ENCODE data around the gene PIGB. TPM values are rescaled to one million over a fixed set of nuclear protein-coding genes. Genes with fewer than 3 reads are reported as not detected.

Gene PIGB
- total and polyA plus RNA-seq, 2 donors (not counting 1 experiment from before 2014, with no cell fraction given), result 18.8 to 27.4 TPM

DNA sequence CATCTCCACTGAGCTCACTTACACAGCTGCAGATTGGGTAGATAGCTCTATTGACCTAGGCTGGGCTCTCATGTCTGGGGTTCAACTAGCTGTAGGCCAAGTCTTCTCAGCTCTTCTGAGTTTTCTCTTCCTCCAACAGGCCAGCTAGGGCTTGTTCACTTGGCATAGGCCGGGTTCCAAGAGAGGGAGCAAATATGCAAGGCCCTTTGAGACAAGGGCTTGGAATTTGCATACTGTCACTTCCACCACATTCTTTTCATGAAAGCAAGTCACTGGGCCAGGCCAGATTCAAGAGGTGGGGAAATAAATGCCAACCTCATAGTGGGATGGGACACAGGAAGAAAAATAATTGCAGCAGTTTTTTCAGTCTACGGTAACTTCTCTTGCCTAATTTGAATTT is 25.2 kb downstream of the PIGB start:
- H3K4me3 ChIP-seq (replicated peaks in 1 of 4; ENCODE audit: control extremely low read depth in 1 of 4, insufficient read depth in 1 of 4, low read depth in 3 of 4, low read length in 4 of 4), result no peak overlapping the region
- H4K20me1 ChIP-seq (ENCODE audit: control insufficient read depth, extremely low read depth, insufficient read depth, low read length), result no peaks in the 10 kb centered on the region
- H3K9ac ChIP-seq (ENCODE audit: insufficient read depth, low read length), result no peak overlapping the region
- peak in 1 of 2 donors; percentile 43 for DNase-seq (ENCODE audit: low read depth in 2 of 2)
- no peaks in the 10 kb centered on the region for H3K9me3 ChIP-seq (ENCODE audit: control insufficient read depth, insufficient read depth, low read depth, low read length)
- H3K27me3 ChIP-seq (ENCODE audit: control insufficient read depth, insufficient read depth, low read length), result no peaks in the 10 kb centered on the region
- H3K79me2 ChIP-seq (ENCODE audit: control insufficient read depth, insufficient read depth, low read length), result no peaks in the 10 kb centered on the region
- no peak for TF ChIP-seq CTCF (conservative IDR thresholded peaks at IDR 0.05 in 1 of 2, IDR thresholded peaks at IDR 0.05 in 1 of 2; ENCODE audit: low read depth in 1 of 2, low read length in 2 of 2)
- no peak for TF ChIP-seq EZH2 (IDR thresholded peaks at IDR 0.05; ENCODE audit: low read length, missing control alignments)
- H2AFZ ChIP-seq (ENCODE audit: low read length), result no peak overlapping the region
- H3K4me1 ChIP-seq (ENCODE audit: control insufficient read depth, extremely low read depth, insufficient read depth, low read length), result peaks cover 2% of the 10 kb centered on the region
- H3K27ac ChIP-seq (ENCODE audit: insufficient read depth, low read length), result no peak overlapping the region
- peaks cover 2% of the 10 kb centered on the region for H3K36me3 ChIP-seq (ENCODE audit: control insufficient read depth, insufficient read depth, low read length)
- H3K4me2 ChIP-seq (ENCODE audit: extremely low read depth, insufficient read depth, low read length), result no peak overlapping the region

GRCh38 chr15:55348281-55348778 is 29.3 kb downstream of the PIGB start:
- H2AFZ ChIP-seq (ENCODE audit: low read length), result no peak overlapping the region
- H3K27ac ChIP-seq (ENCODE audit: insufficient read depth, low read length), result no peak overlapping the region
- no peak overlapping the region for H3K4me3 ChIP-seq (replicated peaks in 1 of 4; ENCODE audit: control extremely low read depth in 1 of 4, insufficient read depth in 1 of 4, low read depth in 3 of 4, low read length in 4 of 4)
- H3K4me1 ChIP-seq (ENCODE audit: control insufficient read depth, extremely low read depth, insufficient read depth, low read length), result peaks cover 2% of the 10 kb centered on the region
- no peaks in the 10 kb centered on the region for H3K79me2 ChIP-seq (ENCODE audit: control insufficient read depth, insufficient read depth, low read length)
- H3K36me3 ChIP-seq (ENCODE audit: control insufficient read depth, insufficient read depth, low read length), result peaks cover 2% of the 10 kb centered on the region
- H4K20me1 ChIP-seq (ENCODE audit: control insufficient read depth, extremely low read depth, insufficient read depth, low read length), result no peaks in the 10 kb centered on the region
- no peaks in the 10 kb centered on the region for H3K9me3 ChIP-seq (ENCODE audit: control insufficient read depth, insufficient read depth, low read depth, low read length)
- no peak for TF ChIP-seq CTCF (conservative IDR thresholded peaks at IDR 0.05 in 1 of 2, IDR thresholded peaks at IDR 0.05 in 1 of 2; ENCODE audit: low read depth in 1 of 2, low read length in 2 of 2)
- TF ChIP-seq EZH2 (IDR thresholded peaks at IDR 0.05; ENCODE audit: low read length, missing control alignments), result no peak
- H3K4me2 ChIP-seq (ENCODE audit: extremely low read depth, insufficient read depth, low read length), result no peak overlapping the region
- H3K27me3 ChIP-seq (ENCODE audit: control insufficient read depth, insufficient read depth, low read length), result no peaks in the 10 kb centered on the region
- no peak for DNase-seq (ENCODE audit: low read depth in 2 of 2)
- H3K9ac ChIP-seq (ENCODE audit: insufficient read depth, low read length), result no peak overlapping the region

GRCh38 chr15:55349282-55349681 is 30.3 kb downstream of the PIGB start:
- TF ChIP-seq EZH2 (IDR thresholded peaks at IDR 0.05; ENCODE audit: low read length, missing control alignments) (no peak), CTCF (conservative IDR thresholded peaks at IDR 0.05 in 1 of 2, IDR thresholded peaks at IDR 0.05 in 1 of 2; ENCODE audit: low read depth in 1 of 2, low read length in 2 of 2) (no peak)
- no peak overlapping the region for H2AFZ ChIP-seq (ENCODE audit: low read length)
- DNase-seq (ENCODE audit: low read depth in 2 of 2), result no peak
- no peak overlapping the region for H3K4me2 ChIP-seq (ENCODE audit: extremely low read depth, insufficient read depth, low read length)
- H3K4me3 ChIP-seq (replicated peaks in 1 of 4; ENCODE audit: control extremely low read depth in 1 of 4, insufficient read depth in 1 of 4, low read depth in 3 of 4, low read length in 4 of 4), result no peak overlapping the region
- H3K9ac ChIP-seq (ENCODE audit: insufficient read depth, low read length), result no peak overlapping the region
- H4K20me1 ChIP-seq (ENCODE audit: control insufficient read depth, extremely low read depth, insufficient read depth, low read length), result no peaks in the 10 kb centered on the region
- no peaks in the 10 kb centered on the region for H3K79me2 ChIP-seq (ENCODE audit: control insufficient read depth, insufficient read depth, low read length)
- H3K9me3 ChIP-seq (ENCODE audit: control insufficient read depth, insufficient read depth, low read depth, low read length), result no peaks in the 10 kb centered on the region
- peaks cover under 1% of the 10 kb centered on the region for H3K4me1 ChIP-seq (ENCODE audit: control insufficient read depth, extremely low read depth, insufficient read depth, low read length)
- H3K27me3 ChIP-seq (ENCODE audit: control insufficient read depth, insufficient read depth, low read length), result no peaks in the 10 kb centered on the region
- no peak overlapping the region for H3K27ac ChIP-seq (ENCODE audit: insufficient read depth, low read length)
- H3K36me3 ChIP-seq (ENCODE audit: control insufficient read depth, insufficient read depth, low read length), result peaks cover 2% of the 10 kb centered on the region

All from fibroblast of lung (primary cell).